ENCODE results near the gene RASA2.

- TF ChIP-seq, protein P1, sequence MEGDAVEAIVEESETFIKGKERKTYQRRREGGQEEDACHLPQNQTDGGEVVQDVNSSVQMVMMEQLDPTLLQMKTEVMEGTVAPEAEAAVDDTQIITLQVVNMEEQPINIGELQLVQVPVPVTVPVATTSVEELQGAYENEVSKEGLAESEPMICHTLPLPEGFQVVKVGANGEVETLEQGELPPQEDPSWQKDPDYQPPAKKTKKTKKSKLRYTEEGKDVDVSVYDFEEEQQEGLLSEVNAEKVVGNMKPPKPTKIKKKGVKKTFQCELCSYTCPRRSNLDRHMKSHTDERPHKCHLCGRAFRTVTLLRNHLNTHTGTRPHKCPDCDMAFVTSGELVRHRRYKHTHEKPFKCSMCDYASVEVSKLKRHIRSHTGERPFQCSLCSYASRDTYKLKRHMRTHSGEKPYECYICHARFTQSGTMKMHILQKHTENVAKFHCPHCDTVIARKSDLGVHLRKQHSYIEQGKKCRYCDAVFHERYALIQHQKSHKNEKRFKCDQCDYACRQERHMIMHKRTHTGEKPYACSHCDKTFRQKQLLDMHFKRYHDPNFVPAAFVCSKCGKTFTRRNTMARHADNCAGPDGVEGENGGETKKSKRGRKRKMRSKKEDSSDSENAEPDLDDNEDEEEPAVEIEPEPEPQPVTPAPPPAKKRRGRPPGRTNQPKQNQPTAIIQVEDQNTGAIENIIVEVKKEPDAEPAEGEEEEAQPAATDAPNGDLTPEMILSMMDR (IDR thresholded peaks at IDR 0.05): no peak
- TF ChIP-seq POLR2A (IDR thresholded peaks at IDR 0.05): no peak
Measured at GRCh38 chr3:141532609-141533008, 45.8 kb downstream of the RASA2 start.
